GM19351 (cell line): ENCODE measurements around the gene TTC7B.
A peak's percentile ranks its signal among the peaks of the same experiment; 100 is the strongest.
"Not testable (repeated sequence)": the region's sequence is repeated elsewhere in the genome, so short reads cannot be mapped to it uniquely, and the experiment has no call there.

Experiments used
- ATAC-seq: cut with Tn5 transposase; IDR thresholded peaks from one replicate; pipeline ENCODE4 v1.9.1; 2021; ENCODE audit warnings: mild to moderate bottlenecking, moderate library complexity; ENCODE audit not compliant: unreplicated experiment

The TTC7B gene

GRCh38 chr14:90836692-90837063 lies 20.4 kb upstream of the TTC7B start:
- no peak for ATAC-seq

GRCh38 chr14:90831821-90832220 lies 15.6 kb upstream of the TTC7B start:
- ATAC-seq, result no peak

- no peak for ATAC-seq
These were observed 14.9 kb upstream of the TTC7B start for GRCh38 chr14:90830931-90831701.

GRCh38 chr14:90829677-90830076 lies 13.4 kb upstream of the TTC7B start:
- ATAC-seq, result no peak

- peak; percentile 48 for ATAC-seq
These were observed 12.6 kb upstream of the TTC7B start for GRCh38 chr14:90828642-90829487.

GRCh38 chr14:90827919-90828610 lies 11.8 kb upstream of the TTC7B start:
- peak; percentile 99 for ATAC-seq

- ATAC-seq, result not testable (repeated sequence)
These were observed 7.3 kb upstream of the TTC7B start for GRCh38 chr14:90823542-90823941.

- peak; percentile 85 for ATAC-seq
These were observed 4.7 kb upstream of the TTC7B start for GRCh38 chr14:90820958-90821357.

- no peak for ATAC-seq
These were observed 3.6 kb upstream of the TTC7B start for GRCh38 chr14:90819734-90820393.

GRCh38 chr14:90818715-90819114 lies 2.5 kb upstream of the TTC7B start:
- no peak for ATAC-seq

- ATAC-seq, result no peak
These were observed 629 bp upstream of the TTC7B start for GRCh38 chr14:90816681-90817436.

- ATAC-seq, result no peak
These were observed 733 bp downstream of the TTC7B start for GRCh38 chr14:90815572-90815821.

GRCh38 chr14:90814806-90815571 lies 1.2 kb downstream of the TTC7B start:
- ATAC-seq, result no peak

GRCh38 chr14:90813442-90813841 lies 2.8 kb downstream of the TTC7B start:
- no peak for ATAC-seq

- no peak for ATAC-seq
These were observed 4.1 kb downstream of the TTC7B start for GRCh38 chr14:90812109-90812508.

- no peak for ATAC-seq
These were observed 4.6 kb downstream of the TTC7B start for GRCh38 chr14:90811641-90812040.

- no peak for ATAC-seq
These were observed 5.4 kb downstream of the TTC7B start for GRCh38 chr14:90810806-90811205.

GRCh38 chr14:90809530-90810312 lies 6.5 kb downstream of the TTC7B start:
- no peak for ATAC-seq
